ENCODE results near the gene PSMB7. TPM values are rescaled to one million over a fixed set of nuclear protein-coding genes. Genes with fewer than 3 reads are reported as not detected.

The PSMB7 gene
- total and polyA plus RNA-seq, 2 of the 8 experiments (the other 6 are each of a cell fraction or from before 2014, with no cell fraction given) = 222 to 357 TPM

- 64% methylated on average over 17 of the region's 17 CpGs; no CpG with 5 or more reads in 1 of the 2 experiments for WGBS, 2 experiments (ENCODE audit: extremely low coverage in 1 of 2, insufficient coverage in 1 of 2, insufficient read length in 1 of 2, insufficient replicate concordance in 2 of 2, low coverage in 1 of 2, low lambda C conversion rate in 2 of 2, missing lambda C conversion rate in 1 of 2)
- Histone ChIP-seq H3K4ac (replicated peaks; ENCODE audit: insufficient read length, low read depth, low read length) (no peak overlapping the region), H4K91ac (replicated peaks; ENCODE audit: insufficient read length, low read length) (no peak overlapping the region), H2AK5ac (ENCODE audit: low read depth, low read length) (no peak overlapping the region), H3K23me2 (ENCODE audit: low read depth, low read length) (no peaks in the 10 kb centered on the region), H3K79me1 (ENCODE audit: low read depth, low read length) (0 out of 2 replicates have a peak, but pooled peaks cover 2% of the 10 kb centered on the region), H4K8ac (ENCODE audit: extremely low read depth, insufficient read depth, low read length) (no peak overlapping the region; the same call in 1 of the 2 replicates), H2BK5ac (ENCODE audit: low read depth, low read length) (no peak overlapping the region), H3K9ac (replicated peaks in 1 of 4; ENCODE audit: extremely low read depth in 1 of 4, low read depth in 3 of 4, low read length in 3 of 4) (no peak overlapping the region), H2BK12ac (ENCODE audit: low read depth, low read length) (no peak overlapping the region), H3K18ac (ENCODE audit: extremely low read depth, low read length) (no peak overlapping the region), H3K9me3 (ENCODE audit: insufficient read depth in 2 of 2, low read depth in 1 of 2, low read length in 1 of 2) (no peaks in the 10 kb centered on the region), H3K36me3 (ENCODE audit: control insufficient read depth in 2 of 4, insufficient read depth in 4 of 4, low read length in 3 of 4) (no peaks in the 10 kb centered on the region), H2BK20ac (ENCODE audit: low read length) (no peak overlapping the region), H3K4me2 (ENCODE audit: insufficient read depth in 1 of 2, low read depth in 2 of 2, low read length in 2 of 2) (0 out of 4 replicates have a peak overlapping the region, but pooled peaks of 1 of the 2 experiments have one; percentile 2), H3K27me3 (replicated peaks in 1 of 4; ENCODE audit: control insufficient read depth in 3 of 4, extremely low read depth in 1 of 4, insufficient read depth in 3 of 4, low read length in 3 of 4) (no peaks in the 10 kb centered on the region), H3K4me3 (ENCODE audit: extremely low read depth in 1 of 4, insufficient read depth in 2 of 4, low read depth in 3 of 4, low read length in 4 of 4) (no peak overlapping the region), H4K20me1 (replicated peaks in 1 of 2; ENCODE audit: control insufficient read depth in 1 of 2, insufficient read depth in 2 of 2, low read length in 2 of 2) (peaks cover 0 to 5% of the 10 kb centered on the region in 2 experiments), H2BK15ac (ENCODE audit: low read length) (no peak overlapping the region), H3K14ac (ENCODE audit: insufficient read length) (no peak overlapping the region), H2AFZ (ENCODE audit: low read length) (no peak overlapping the region), H3K23ac (ENCODE audit: insufficient read length) (no peak overlapping the region), H3K79me2 (ENCODE audit: control insufficient read depth in 1 of 2, insufficient read depth in 2 of 2, low read length in 2 of 2) (no peaks in the 10 kb centered on the region), H3K56ac (replicated peaks; ENCODE audit: insufficient read length, low read depth, low read length) (no peak overlapping the region), H4K5ac (ENCODE audit: insufficient read length, low read depth, low read length) (no peak overlapping the region), H2BK120ac (replicated peaks; ENCODE audit: low read depth, low read length) (no peak overlapping the region), H3K4me1 (replicated peaks in 1 of 4; ENCODE audit: control insufficient read depth in 3 of 4, insufficient read depth in 4 of 4, low read length in 3 of 4) (peaks cover 0 to 1% (median 0%) of the 10 kb centered on the region in 4 experiments; a peak in 1 of 7 replicates), H3K27ac (ENCODE audit: low read depth, low read length) (no peak overlapping the region)
- ChIA-PET CTCF (ENCODE audit: partially characterized antibody) (interaction anchor here (0.6 to 5.8 kb wide), 33 partner anchors 8 to 917 kb away, joined by 3 to 31 read pairs (median 4); no protein-coding TSS in a partner anchor), POLR2A (ENCODE audit: partially characterized antibody) (interaction anchor here (0.5 to 0.6 kb wide), 2 partner anchors 99 to 191 kb away, joined by 3 to 4 read pairs; no protein-coding TSS in a partner anchor)
- DNase-seq (ENCODE audit: low read depth in 1 of 2, low spot score in 2 of 2) (peak; percentile 47 to 93), FAIRE-seq (peak; percentile 60)
- TF ChIP-seq ATF2 (IDR thresholded peaks at IDR 0.05; ENCODE audit: low read length) = no peak
- TF ChIP-seq TCF12 (IDR thresholded peaks at IDR 0.05; ENCODE audit: low read depth, low read length) = no peak
- TF ChIP-seq POLR2AphosphoS5 (IDR thresholded peaks at IDR 0.05; ENCODE audit: low read depth, low read length) = no peak
- TF ChIP-seq CHD2 (IDR thresholded peaks at IDR 0.05; ENCODE audit: low read length) = no peak
- TF ChIP-seq HDAC6 (IDR thresholded peaks at IDR 0.05; ENCODE audit: low read depth, low read length) = no peak
- TF ChIP-seq RAD21 (IDR thresholded peaks at IDR 0.05 in 1 of 2, conservative IDR thresholded peaks at IDR 0.05 in 1 of 2; ENCODE audit: low read depth in 2 of 2, low read length in 2 of 2) = peak; percentile 62 to 74
- TF ChIP-seq CBX8 (IDR thresholded peaks at IDR 0.05; ENCODE audit: borderline replicate concordance, low read depth, low read length) = no peak
- no peak for TF ChIP-seq PHF8 (conservative IDR thresholded peaks at IDR 0.05; ENCODE audit: low read depth, low read length)
- TF ChIP-seq BACH1 (IDR thresholded peaks at IDR 0.05; ENCODE audit: low read length) = no peak
- no peak for TF ChIP-seq NRF1 (IDR thresholded peaks at IDR 0.05; ENCODE audit: low read depth, low read length)
Observed at GRCh38 chr9:124320062-124320973, 94.9 kb downstream of the PSMB7 start.

Data from H1 (cell line).